Skeletal muscle cell (primary cell): ENCODE results near the gene KRT3.

Experiments
- DNase-seq: peaks from one replicate; pipeline ENCODE4 v3.0.0-alpha.2; 2010; ENCODE audit warnings: low read depth
- H3K4me3 ChIP-seq: 2 replicates; pipeline ENCODE4 v1.5.1; 2011; ENCODE audit warnings: low read depth, mild to moderate bottlenecking, control low read depth, low read length, moderate library complexity

KRT3 gene

GRCh38 chr12:52795694-52796428, at the start of gene KRT3:
Gene KRT3 (minus strand): TSS chr12:52796117. CDS start chr12:52796042, 75 bp downstream.
- DNase-seq: no peak
- no peak within 1 kb of the TSS for H3K4me3 ChIP-seq

GRCh38 chr12:52844386-52844785, 48.5 kb upstream of the KRT3 start:
- DNase-seq: no peak

GRCh38 chr12:52839436-52840105, 43.7 kb upstream of the KRT3 start:
- DNase-seq: no peak
- H3K4me3 ChIP-seq: no peak overlapping the region

More at GRCh38 chr12:52844386-52844785, 48.5 kb upstream of the KRT3 start:
- H3K4me3 ChIP-seq: no peak overlapping the region

- DNase-seq: no peak
These were observed 42.9 kb upstream of the KRT3 start for GRCh38 chr12:52838609-52839435.

GRCh38 chr12:52837781-52838608, 42.1 kb upstream of the KRT3 start:
- no peak overlapping the region for H3K4me3 ChIP-seq
- no peak for DNase-seq

More at GRCh38 chr12:52838609-52839435, 42.9 kb upstream of the KRT3 start:
- no peak overlapping the region for H3K4me3 ChIP-seq

- DNase-seq: peak; percentile 66
- H3K4me3 ChIP-seq: no peak overlapping the region
These were observed 41.5 kb upstream of the KRT3 start for GRCh38 chr12:52837413-52837741.

GRCh38 chr12:52836491-52837412, 40.8 kb upstream of the KRT3 start:
- H3K4me3 ChIP-seq: no peak overlapping the region
- DNase-seq: no peak

GRCh38 chr12:52836042-52836466, 40.1 kb upstream of the KRT3 start:
- no peak overlapping the region for H3K4me3 ChIP-seq
- DNase-seq: peak; percentile 33

GRCh38 chr12:52835271-52836041, 39.5 kb upstream of the KRT3 start:
- DNase-seq: no peak
- H3K4me3 ChIP-seq: no peak overlapping the region

GRCh38 chr12:52834727-52835001, 38.7 kb upstream of the KRT3 start:
- no peak for DNase-seq
- H3K4me3 ChIP-seq: no peak overlapping the region

- no peak within 1 kb of the TSS for H3K4me3 ChIP-seq
- DNase-seq: no peak
These were observed 38.2 kb upstream of the KRT3 start, which contains the start of gene KRT79 for GRCh38 chr12:52833922-52834726. Gene KRT79 (minus strand): TSS chr12:52834311. CDS start chr12:52834260, 51 bp downstream.

GRCh38 chr12:52832985-52833905, 37.3 kb upstream of the KRT3 start:
- H3K4me3 ChIP-seq: no peak overlapping the region
- DNase-seq: no peak

- no peak for DNase-seq
- no peak overlapping the region for H3K4me3 ChIP-seq
These were observed 36.5 kb upstream of the KRT3 start for GRCh38 chr12:52832451-52832850.

- no peak overlapping the region for H3K4me3 ChIP-seq
- no peak for DNase-seq
These were observed 35.3 kb upstream of the KRT3 start for GRCh38 chr12:52831251-52831650.

GRCh38 chr12:52829986-52830770, 34.3 kb upstream of the KRT3 start:
- no peak for DNase-seq
- H3K4me3 ChIP-seq: no peak overlapping the region
